ENCODE data around the gene PLEKHB2.

GRCh38 chr2:131056204-131056931 is 48.8 kb upstream of the PLEKHB2 start:
- no peak for TF ChIP-seq CTCF (IDR thresholded peaks at IDR 0.05)
- TF ChIP-seq POLR2A (IDR thresholded peaks at IDR 0.05): no peak
